Gastroesophageal sphincter (tissue), 4 donors: ENCODE data around the gene RBM14. TPM values are rescaled to one million over a fixed set of nuclear protein-coding genes. Genes with fewer than 3 reads are reported as not detected.
"Not testable (repeated sequence)": the region's sequence is repeated elsewhere in the genome, so short reads cannot be mapped to it uniquely, and the experiment has no call there.

Experiments
- ATAC-seq: fragments of 150-250 bp; one replicate; pipeline ENCODE4 v1.9.1; 2016; ENCODE audit warnings: mild to moderate bottlenecking, moderate library complexity
- H3K27ac ChIP-seq, 4 donors: fragments of 200-600 bp; sonication (generic) in 3 of 4; 1 replicate in 3 of 4; 2 replicates in 1 of 4; pipeline ENCODE4 v1.5.1; 2016 to 2019
- H3K27me3 ChIP-seq: fragments of 200-600 bp; sonication (generic); one replicate; pipeline ENCODE4 v1.5.1; 2019
- H3K36me3 ChIP-seq, 2 donors: fragments of 200-600 bp; sonication (generic); one replicate each; pipeline ENCODE4 v1.5.1; 2019; ENCODE audit warnings: control low read depth in 1 of 2
- H3K4me1 ChIP-seq, 3 donors: fragments of 200-600 bp; sonication (generic); 1 replicate in 2 of 3; 2 replicates in 1 of 3; pipeline ENCODE4 v1.5.1; 2016 to 2019; ENCODE audit warnings: control low read depth in 2 of 3
- H3K4me3 ChIP-seq, 2 donors: fragments of 200-600 bp; sonication (generic); one replicate each; pipeline ENCODE4 v1.5.1; 2019; ENCODE audit warnings: mild to moderate bottlenecking in 1 of 2, moderate library complexity in 1 of 2
- H3K9me3 ChIP-seq, 3 donors: fragments of 200-600 bp; sonication (generic); one replicate each; pipeline ENCODE4 v1.5.1; 2017 to 2019; ENCODE audit warnings: control low read depth in 2 of 3
- EP300 ChIP-seq: sonication (generic); formaldehyde crosslinking; IDR thresholded peaks from one replicate; pipeline ENCODE4 v1.6.1; 2017; ENCODE audit warnings: antibody characterized with exemption, mild to moderate bottlenecking
- POLR2A ChIP-seq, 2 donors: fragments of 450-650 bp; IDR thresholded peaks; one replicate each; pipeline ENCODE4 v1.6.1; 2017; ENCODE audit warnings: antibody characterized with exemption in 2 of 2, mild to moderate bottlenecking in 2 of 2, moderate library complexity in 1 of 2
- POLR2AphosphoS5 ChIP-seq: sonication (generic); formaldehyde crosslinking; IDR thresholded peaks from one replicate; pipeline ENCODE4 v1.6.1; 2017; ENCODE audit warnings: antibody characterized with exemption
- WGBS, 2 donors: methylation state at CpG; one replicate each; pipeline ENCODE4 v1.1.5; 2018; ENCODE audit warnings: low coverage in 1 of 2; 5-methylcytosine and 5-hydroxymethylcytosine counted together
- total RNA-seq, 4 donors: library from RNA; depleted of rRNA; stranded (reverse); fragments of >200 nt; gene quantifications; one replicate each; pipeline ENCODE4 v1.1.0, GENCODE V29; 2016
- TF ChIP-seq, protein P1 (sequence below), 4 experiments: fragments of 200-600 bp in 2 of 4; fragments of 450-650 bp in 2 of 4; sonication (generic) in 1 of 4; IDR thresholded peaks; one replicate each; pipeline ENCODE4 v1.5.1; 2017 to 2019; ENCODE audit warnings: antibody characterized with exemption in 4 of 4, mild to moderate bottlenecking in 2 of 4, moderate library complexity in 2 of 4

RBM14 gene
- total RNA-seq, 4 donors from 2014 or later: 25.6 to 66.6 (median 42.5) TPM

DNA sequence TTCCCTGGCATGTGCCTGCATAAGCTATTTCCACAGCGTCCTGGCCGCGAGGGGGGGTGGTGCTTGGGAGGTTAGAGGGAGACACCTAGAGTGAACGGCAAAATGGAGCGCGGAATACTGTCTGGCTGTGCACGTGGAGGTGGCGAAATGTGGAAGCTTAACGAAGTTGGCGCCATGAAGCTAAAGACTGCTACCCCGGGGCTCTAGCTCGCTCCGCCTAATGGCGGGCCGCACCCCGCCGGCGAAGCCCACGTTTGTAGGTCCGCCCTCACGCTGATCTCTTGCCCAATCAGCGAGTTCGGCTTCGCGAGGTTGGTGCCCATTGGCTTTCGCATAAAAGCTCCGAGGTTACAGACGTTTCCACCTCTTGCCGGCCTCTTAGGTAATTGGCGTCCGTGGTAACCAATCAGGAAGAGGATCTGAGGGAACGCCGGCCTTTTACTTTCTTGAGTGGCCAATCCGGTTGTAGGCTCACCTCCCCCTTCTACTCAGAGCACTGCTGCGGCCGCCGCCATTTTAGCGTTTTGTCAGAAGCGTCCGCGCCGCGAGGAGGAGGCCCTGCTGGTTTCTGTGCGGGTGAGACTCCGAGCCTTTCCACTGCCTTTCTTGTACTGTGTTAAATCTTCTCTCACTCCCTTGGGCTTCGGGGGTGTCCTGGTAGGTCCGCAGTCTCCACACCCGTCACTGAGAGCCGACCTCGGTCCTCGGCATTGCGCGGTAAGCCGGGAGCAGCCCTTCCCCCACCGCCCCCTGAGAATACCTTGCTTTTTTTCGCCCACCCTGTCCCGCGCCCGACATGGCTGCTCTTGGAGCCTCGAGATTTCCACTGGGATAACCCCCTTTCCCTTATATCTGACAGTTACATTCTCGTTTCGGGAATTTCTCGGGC, 22.0 kb downstream of the RBM14 start, which contains the start of gene RBM4:
Gene RBM4, plus strand, starts transcription at position 527 of the 889 bp plus-strand sequence. CDS start 1,009 bp downstream, outside the sequence.
- Histone ChIP-seq H3K27ac (peak within 1 kb of the TSS; percentile 57 to 92 (median 90)), H3K27me3 (no peaks in the 10 kb centered on the region), H3K36me3 (peaks cover 0 to 26% of the 10 kb centered on the region in 2 donors), H3K9me3 (no peaks in the 10 kb centered on the region), H3K4me1 (peaks cover 21 to 71% (median 41%) of the 10 kb centered on the region in 3 donors), H3K4me3 (peak within 1 kb of the TSS; percentile 49 to 78)
- 0 to 1% methylated on average over 5 to 14 of the region's 63 CpGs for WGBS, 2 donors
- ATAC-seq: peak; percentile 98
- TF ChIP-seq POLR2A (IDR thresholded peaks at IDR 0.05): peak; percentile 85 to 88
- TF ChIP-seq, protein P1, sequence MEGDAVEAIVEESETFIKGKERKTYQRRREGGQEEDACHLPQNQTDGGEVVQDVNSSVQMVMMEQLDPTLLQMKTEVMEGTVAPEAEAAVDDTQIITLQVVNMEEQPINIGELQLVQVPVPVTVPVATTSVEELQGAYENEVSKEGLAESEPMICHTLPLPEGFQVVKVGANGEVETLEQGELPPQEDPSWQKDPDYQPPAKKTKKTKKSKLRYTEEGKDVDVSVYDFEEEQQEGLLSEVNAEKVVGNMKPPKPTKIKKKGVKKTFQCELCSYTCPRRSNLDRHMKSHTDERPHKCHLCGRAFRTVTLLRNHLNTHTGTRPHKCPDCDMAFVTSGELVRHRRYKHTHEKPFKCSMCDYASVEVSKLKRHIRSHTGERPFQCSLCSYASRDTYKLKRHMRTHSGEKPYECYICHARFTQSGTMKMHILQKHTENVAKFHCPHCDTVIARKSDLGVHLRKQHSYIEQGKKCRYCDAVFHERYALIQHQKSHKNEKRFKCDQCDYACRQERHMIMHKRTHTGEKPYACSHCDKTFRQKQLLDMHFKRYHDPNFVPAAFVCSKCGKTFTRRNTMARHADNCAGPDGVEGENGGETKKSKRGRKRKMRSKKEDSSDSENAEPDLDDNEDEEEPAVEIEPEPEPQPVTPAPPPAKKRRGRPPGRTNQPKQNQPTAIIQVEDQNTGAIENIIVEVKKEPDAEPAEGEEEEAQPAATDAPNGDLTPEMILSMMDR (IDR thresholded peaks at IDR 0.05): peak in 2 of 4 experiments; percentile 19 to 24
- peak; percentile 97 for TF ChIP-seq POLR2AphosphoS5
- TF ChIP-seq EP300: no peak

DNA sequence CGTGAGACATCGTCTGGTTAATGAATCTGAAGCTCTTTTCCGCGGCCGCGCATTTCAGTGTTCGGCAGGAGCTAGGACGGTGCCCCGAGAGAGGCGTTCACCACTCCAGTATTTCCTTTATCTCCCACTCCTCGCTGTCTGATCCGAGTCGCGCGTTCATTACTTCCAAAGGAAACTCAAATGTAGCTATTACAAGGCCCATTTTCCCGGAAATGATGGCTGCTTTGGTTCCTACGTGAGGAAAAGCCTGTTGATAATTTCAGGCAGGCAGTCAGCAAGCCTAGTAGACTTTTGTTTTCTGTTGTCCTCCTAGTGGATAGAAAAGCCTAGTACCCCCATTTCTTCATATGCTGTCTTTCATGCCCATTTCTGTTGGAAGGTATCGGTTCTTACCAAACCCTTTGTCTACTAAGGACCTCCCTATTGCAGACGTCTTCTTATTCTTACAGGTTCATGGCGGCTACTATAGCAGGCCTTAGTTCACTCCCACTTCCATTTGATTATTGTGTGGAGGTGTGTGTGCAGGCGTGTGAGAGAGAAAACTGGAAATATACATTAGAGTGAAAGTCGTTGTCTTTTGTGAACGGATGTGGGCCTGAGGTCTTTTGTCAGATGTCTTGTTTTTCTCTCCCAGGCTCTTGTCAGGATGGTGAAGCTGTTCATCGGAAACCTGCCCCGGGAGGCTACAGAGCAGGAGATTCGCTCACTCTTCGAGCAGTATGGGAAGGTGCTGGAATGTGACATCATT, 22.8 kb downstream of the RBM14 start:
- Histone ChIP-seq H3K27me3 (no peaks in the 10 kb centered on the region), H3K4me1 (peaks cover 21 to 76% (median 49%) of the 10 kb centered on the region in 3 donors), H3K4me3 (peak overlapping the region; percentile 49 to 78), H3K27ac (peak overlapping the region; percentile 57 to 92 (median 90)), H3K9me3 (no peaks in the 10 kb centered on the region), H3K36me3 (peaks cover 0 to 31% of the 10 kb centered on the region in 2 donors)
- ATAC-seq: no peak
- 0 to 1% methylated on average over 8 to 22 of the region's 27 CpGs for WGBS, 2 donors
- TF ChIP-seq, protein P1 (IDR thresholded peaks at IDR 0.05): peak in 1 of 4 experiments; percentile 24
- no peak for TF ChIP-seq POLR2A (IDR thresholded peaks at IDR 0.05)

DNA sequence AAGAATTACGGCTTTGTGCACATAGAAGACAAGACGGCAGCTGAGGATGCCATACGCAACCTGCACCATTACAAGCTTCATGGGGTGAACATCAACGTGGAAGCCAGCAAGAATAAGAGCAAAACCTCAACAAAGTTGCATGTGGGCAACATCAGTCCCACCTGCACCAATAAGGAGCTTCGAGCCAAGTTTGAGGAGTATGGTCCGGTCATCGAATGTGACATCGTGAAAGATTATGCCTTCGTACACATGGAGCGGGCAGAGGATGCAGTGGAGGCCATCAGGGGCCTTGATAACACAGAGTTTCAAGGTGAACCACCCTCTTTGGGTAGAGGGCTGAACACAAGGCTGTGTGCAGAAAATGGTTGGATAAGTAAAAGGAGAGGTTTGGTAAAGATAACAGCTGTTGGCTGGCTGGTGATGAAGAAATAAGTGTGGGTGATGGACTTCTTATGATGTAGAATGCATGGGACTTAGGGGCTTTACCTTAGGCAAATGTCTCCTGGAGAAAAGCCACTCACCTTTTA, 23.4 kb downstream of the RBM14 start:
- Histone ChIP-seq H3K4me3 (peak overlapping the region in 1 of 2 donors; percentile 78), H3K36me3 (peaks cover 0 to 38% of the 10 kb centered on the region in 2 donors), H3K27ac (peak overlapping the region in 3 of 4 donors; percentile 89 to 92 (median 91)), H3K4me1 (peaks cover 21 to 82% (median 56%) of the 10 kb centered on the region in 3 donors)
- H3K27me3 ChIP-seq, H3K9me3 ChIP-seq, ATAC-seq: not testable (repeated sequence)
- 44% methylated on average over 7 of the region's 10 CpGs; no CpG with 5 or more reads in 1 of the 2 donors for WGBS, 2 donors

DNA sequence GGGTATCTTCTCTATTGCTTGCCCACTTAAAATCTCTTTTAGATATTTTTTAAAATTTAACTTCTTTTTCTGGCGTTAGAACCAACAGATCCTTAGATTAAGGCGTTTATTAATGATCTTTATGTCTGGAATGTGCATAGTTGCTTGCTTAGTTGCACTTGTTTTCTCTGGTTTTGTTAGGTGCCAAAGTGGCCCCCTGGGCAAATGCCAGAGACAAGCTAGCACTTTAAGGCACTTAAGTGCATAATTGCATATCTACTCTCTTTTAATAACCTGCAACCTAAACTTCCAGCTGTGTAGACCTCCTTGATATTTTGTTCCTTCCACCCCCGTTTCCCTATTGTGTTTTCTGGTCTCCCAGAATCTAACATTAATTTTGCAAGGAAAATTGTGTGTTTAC, 25.4 kb downstream of the RBM14 start:
- Histone ChIP-seq H3K4me3 (peak overlapping the region; percentile 17 to 78), H3K36me3 (peaks cover 0 to 57% of the 10 kb centered on the region in 2 donors), H3K4me1 (peaks cover 34 to 88% (median 73%) of the 10 kb centered on the region in 3 donors), H3K9me3 (no peaks in the 10 kb centered on the region), H3K27me3 (no peaks in the 10 kb centered on the region), H3K27ac (peak overlapping the region in 2 of 4 donors; percentile 2 to 91)
- 9 to 16% methylated on average over 3 of the region's 3 CpGs for whole genome bisulfite sequencing, 2 donors
- TF ChIP-seq POLR2AphosphoS5: no peak
- no peak for TF ChIP-seq EP300
- no peak for TF ChIP-seq POLR2A (IDR thresholded peaks at IDR 0.05)
- TF ChIP-seq, protein P1 (IDR thresholded peaks at IDR 0.05): no peak
- no peak for ATAC-seq
